Mesenchymal stem cell (in vitro differentiated cells and primary cell): ENCODE results near the gene DEDD.
A peak's percentile ranks its signal among the peaks of the same experiment; 100 is the strongest.

Experiments used
- DNase-seq: peaks from one replicate; pipeline ENCODE4 v3.0.0-alpha.2; 2013
- H2AFZ ChIP-seq: one replicate; pipeline ENCODE4 v1.6.1; 2013; ENCODE audit warnings: low read depth, mild to moderate bottlenecking, control low read depth, inconsistent platforms, low read length, moderate library complexity
- H2AK5ac ChIP-seq: 2 replicates; pipeline ENCODE4 v1.6.1; 2013; ENCODE audit warnings: low read length, moderate library complexity, mild to moderate bottlenecking, inconsistent platforms; ENCODE audit not compliant: severe bottlenecking
- H2BK120ac ChIP-seq: one replicate; pipeline ENCODE4 v1.6.1; 2013; ENCODE audit warnings: low read depth, mild to moderate bottlenecking, inconsistent platforms, low read length, moderate library complexity
- H2BK12ac ChIP-seq, 2 experiments: one replicate each; pipeline ENCODE4 v1.6.1; 2013; ENCODE audit warnings: inconsistent platforms in 2 of 2, low read length in 2 of 2, mild to moderate bottlenecking in 2 of 2, moderate library complexity in 2 of 2, control low read depth in 1 of 2
- H2BK15ac ChIP-seq: one replicate; pipeline ENCODE4 v1.6.1; 2013; ENCODE audit warnings: mild to moderate bottlenecking, low read depth, inconsistent platforms; ENCODE audit not compliant: poor library complexity, severe bottlenecking
- H2BK5ac ChIP-seq: 2 replicates; pipeline ENCODE4 v1.6.1; 2013; ENCODE audit warnings: low read depth, mild to moderate bottlenecking, low read length, control low read depth, inconsistent platforms; ENCODE audit not compliant: poor library complexity, severe bottlenecking
- H3K14ac ChIP-seq, 2 experiments: one replicate each; pipeline ENCODE4 v1.6.1; 2013; ENCODE audit warnings: inconsistent platforms in 2 of 2, low read length in 2 of 2, control low read depth in 1 of 2, mild to moderate bottlenecking in 1 of 2, moderate library complexity in 1 of 2
- H3K18ac ChIP-seq, 2 experiments: one replicate each; pipeline ENCODE4 v1.6.1; 2013; ENCODE audit warnings: inconsistent platforms in 2 of 2, low read length in 2 of 2, control low read depth in 1 of 2, low read depth in 1 of 2, mild to moderate bottlenecking in 1 of 2
- H3K23ac ChIP-seq, 2 experiments: one replicate each; pipeline ENCODE4 v1.6.1; 2013; ENCODE audit warnings: inconsistent platforms in 2 of 2, low read length in 2 of 2, mild to moderate bottlenecking in 2 of 2, moderate library complexity in 2 of 2, control low read depth in 1 of 2
- H3K27ac ChIP-seq: 2 replicates; pipeline ENCODE4 v1.5.1; 2013; ENCODE audit warnings: mild to moderate bottlenecking, moderate library complexity, low read length, control low read depth, inconsistent platforms; ENCODE audit not compliant: poor library complexity, severe bottlenecking
- H3K27me3 ChIP-seq, 2 experiments: 2 replicates each; pipeline versions ENCODE4 v1.6.1 to v1.7.0; 2013; ENCODE audit warnings: low read length in 2 of 2, mild to moderate bottlenecking in 2 of 2, moderate library complexity in 2 of 2, control low read depth in 1 of 2, inconsistent platforms in 1 of 2; ENCODE audit not compliant: control insufficient read depth in 1 of 2, insufficient read depth in 1 of 2
- H3K36me3 ChIP-seq, 2 experiments: 2 replicates each; pipeline versions ENCODE4 v1.6.1 to v1.7.0; 2013; ENCODE audit warnings: low read length in 2 of 2, control low read depth in 1 of 2, inconsistent platforms in 1 of 2, low read depth in 1 of 2, mild to moderate bottlenecking in 1 of 2; ENCODE audit not compliant: insufficient read depth in 2 of 2, control insufficient read depth in 1 of 2
- H3K4ac ChIP-seq, 2 experiments: one replicate each; pipeline ENCODE4 v1.6.1; 2013; ENCODE audit warnings: inconsistent platforms in 2 of 2, low read length in 2 of 2, mild to moderate bottlenecking in 2 of 2, moderate library complexity in 2 of 2, control low read depth in 1 of 2, low read depth in 1 of 2
- H3K4me1 ChIP-seq: 2 replicates; pipeline ENCODE4 v1.6.1; 2013; ENCODE audit warnings: low read depth, low read length, control low read depth; ENCODE audit not compliant: control insufficient read depth, insufficient read depth
- H3K4me2 ChIP-seq: 2 replicates; pipeline ENCODE4 v1.6.1; 2013; ENCODE audit warnings: low read length, mild to moderate bottlenecking, inconsistent platforms; ENCODE audit not compliant: poor library complexity, severe bottlenecking
- H3K4me3 ChIP-seq, 2 experiments: 2 replicates each; pipeline versions ENCODE4 v1.5.1 to v1.7.0; 2013; ENCODE audit warnings: low read length in 2 of 2, mild to moderate bottlenecking in 2 of 2, control low read depth in 1 of 2, low read depth in 1 of 2; ENCODE audit not compliant: insufficient read depth in 1 of 2
- H3K79me1 ChIP-seq: replicated peaks from 2 replicates; pipeline ENCODE4 v1.6.1; 2013; ENCODE audit warnings: mild to moderate bottlenecking, control low read depth, low read length, inconsistent platforms; ENCODE audit not compliant: poor library complexity, severe bottlenecking
- H3K9ac ChIP-seq: 2 replicates; pipeline ENCODE4 v1.7.0; 2013; ENCODE audit warnings: mild to moderate bottlenecking, low read length, moderate library complexity
- H3K9me3 ChIP-seq: 2 replicates; pipeline ENCODE4 v1.7.0; 2013; ENCODE audit warnings: mild to moderate bottlenecking, low read length; ENCODE audit not compliant: control insufficient read depth
- H4K8ac ChIP-seq: one replicate; pipeline ENCODE4 v1.6.1; 2013; ENCODE audit warnings: inconsistent platforms, mild to moderate bottlenecking, low read length, moderate library complexity
- H4K91ac ChIP-seq: one replicate; pipeline ENCODE4 v1.6.1; 2013; ENCODE audit warnings: mild to moderate bottlenecking, low read length, inconsistent platforms
- WGBS: methylation state at CpG from one replicate; pipeline ENCODE4 v1.1.7; 2013; ENCODE audit warnings: mixed read lengths; 5-methylcytosine and 5-hydroxymethylcytosine counted together

The DEDD gene

DNA sequence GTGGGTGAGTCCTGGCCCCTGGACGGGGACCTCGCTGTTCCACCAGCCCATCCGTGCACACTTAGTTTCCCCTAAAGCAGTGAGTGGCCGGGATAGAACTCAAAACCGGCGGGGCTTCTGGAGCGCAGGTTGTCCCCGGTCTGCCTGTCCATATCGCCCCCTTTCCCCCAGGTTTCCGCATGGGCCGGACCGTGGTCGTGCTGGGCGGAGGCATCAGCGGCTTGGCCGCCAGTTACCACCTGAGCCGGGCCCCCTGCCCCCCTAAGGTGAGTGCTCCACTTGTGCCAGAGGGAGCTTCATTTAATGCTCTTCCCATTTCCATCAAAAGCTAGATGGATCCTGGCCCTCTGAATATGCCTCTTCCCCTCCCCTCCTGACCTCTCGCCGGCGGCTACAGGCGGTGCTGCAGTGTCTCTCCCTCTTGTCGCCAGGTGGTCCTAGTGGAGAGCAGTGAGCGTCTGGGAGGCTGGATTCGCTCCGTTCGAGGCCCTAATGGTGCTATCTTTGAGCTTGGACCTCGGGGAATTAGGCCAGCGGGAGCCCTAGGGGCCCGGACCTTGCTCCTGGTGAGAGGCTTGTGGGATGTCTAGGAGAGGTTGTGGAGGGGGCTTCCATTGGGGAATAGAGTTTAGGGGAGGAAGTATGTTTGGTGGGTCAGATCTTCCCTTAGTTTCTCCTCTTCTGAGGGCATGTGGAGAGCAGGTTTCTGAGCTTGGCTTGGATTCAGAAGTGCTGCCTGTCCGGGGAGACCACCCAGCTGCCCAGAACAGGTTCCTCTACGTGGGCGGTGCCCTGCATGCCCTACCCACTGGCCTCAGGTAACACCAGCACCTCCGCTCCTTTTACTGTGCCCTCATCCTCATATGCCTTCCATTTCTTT is 34.4 kb upstream of the DEDD start:
- H3K4me3 ChIP-seq: peak overlapping the region; percentile 78 to 99
- no peak overlapping the region for H3K14ac ChIP-seq
- no peak overlapping the region for H3K23ac ChIP-seq
- no peak overlapping the region for H2BK5ac ChIP-seq
- H2BK12ac ChIP-seq: peak overlapping the region in 1 of 2 experiments; percentile 52
- H3K9ac ChIP-seq: peak overlapping the region; percentile 97
- peak overlapping the region; percentile 54 for H2BK15ac ChIP-seq
- H3K4me2 ChIP-seq: peak overlapping the region; percentile 57
- H2AFZ ChIP-seq: peak overlapping the region; percentile 68
- H3K27ac ChIP-seq: peak overlapping the region; percentile 56
- peaks cover 39% of the 10 kb centered on the region for H3K79me1 ChIP-seq
- H3K18ac ChIP-seq: peak overlapping the region; percentile 25 to 37
- no peaks in the 10 kb centered on the region for H3K9me3 ChIP-seq
- H4K91ac ChIP-seq: peak overlapping the region; percentile 3
- H3K27me3 ChIP-seq: no peaks in the 10 kb centered on the region
- no peak overlapping the region for H2BK120ac ChIP-seq
- peak overlapping the region; percentile 66 for H4K8ac ChIP-seq
- 13% methylated on average over 33 of the region's 33 CpGs for WGBS
- peaks cover 9% of the 10 kb centered on the region for H3K4me1 ChIP-seq
- no peak overlapping the region for H2AK5ac ChIP-seq
- DNase-seq: peak; percentile 35
- H3K4ac ChIP-seq: peak overlapping the region; percentile 15 to 64
- H3K36me3 ChIP-seq: peaks cover 59 to 64% of the 10 kb centered on the region in 2 experiments

DNA sequence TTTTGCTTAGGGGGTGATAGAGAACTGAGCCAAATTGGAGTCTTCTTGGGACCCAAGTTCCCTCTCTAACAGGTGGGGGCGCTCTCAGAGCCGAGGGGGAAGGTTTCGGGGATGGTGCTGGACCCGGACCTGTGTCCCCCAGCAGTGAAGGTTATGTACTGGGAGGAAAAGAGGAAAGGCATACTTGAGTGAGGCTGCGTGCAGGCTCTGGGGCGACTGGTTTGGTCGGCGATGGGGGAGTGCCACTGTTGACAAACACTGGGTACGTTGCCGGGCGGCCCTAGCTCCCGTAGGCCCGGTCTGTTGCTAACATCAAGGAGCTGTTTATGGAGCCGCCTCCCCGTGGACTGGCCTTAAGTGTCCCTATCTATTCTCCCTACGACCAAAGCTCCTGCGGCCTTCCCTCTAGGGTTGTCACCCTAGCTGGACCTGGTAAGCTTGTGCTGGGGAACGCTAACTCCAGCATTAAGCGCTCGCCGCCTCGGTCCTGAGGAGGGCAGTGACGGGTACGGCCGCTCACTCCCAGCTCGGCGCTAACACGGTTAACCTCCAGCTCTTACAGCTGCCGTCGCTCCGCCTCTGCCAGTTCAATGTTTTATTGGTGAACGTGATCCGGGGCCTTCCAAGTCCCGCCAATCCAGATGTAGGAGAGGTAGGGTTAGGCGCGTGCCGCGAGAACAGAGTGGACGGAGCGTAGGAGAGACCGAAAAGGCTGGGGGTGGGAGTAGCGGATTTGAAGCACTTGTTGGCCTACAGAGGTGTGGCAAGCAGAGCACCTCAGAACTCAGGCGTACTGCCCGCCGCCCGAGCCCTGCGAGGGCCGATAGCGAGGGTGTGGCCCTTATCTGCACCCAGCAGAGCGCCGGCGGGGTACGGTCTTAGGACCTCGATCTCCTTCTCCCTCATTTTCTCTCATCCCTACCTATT is 33.5 kb upstream of the DEDD start, which contains the start of gene PPOX:
Gene PPOX (plus strand): TSS at position 685 of the 927 bp plus-strand sequence. CDS start 422 bp downstream, outside the sequence.
- 2% methylated on average over 54 of the region's 54 CpGs for WGBS
- Histone ChIP-seq H2BK5ac (no peak within 1 kb of the TSS), H3K14ac (peak within 1 kb of the TSS in 1 of 2 experiments; percentile 38), H3K23ac (no peak within 1 kb of the TSS), H2BK120ac (no peak within 1 kb of the TSS), H2BK12ac (peak within 1 kb of the TSS in 1 of 2 experiments; percentile 52), H3K9me3 (no peaks in the 10 kb centered on the region), H3K4me2 (peak within 1 kb of the TSS; percentile 78), H2AFZ (peak within 1 kb of the TSS; percentile 75), H3K4me1 (peaks cover 14% of the 10 kb centered on the region), H3K4ac (peak within 1 kb of the TSS; percentile 15 to 64), H2BK15ac (peak within 1 kb of the TSS; percentile 54), H3K27ac (peak within 1 kb of the TSS; percentile 64), H3K9ac (peak within 1 kb of the TSS; percentile 97), H4K91ac (peak within 1 kb of the TSS; percentile 3), H3K4me3 (peak within 1 kb of the TSS; percentile 78 to 99), H2AK5ac (no peak within 1 kb of the TSS), H3K36me3 (peaks cover 59 to 63% of the 10 kb centered on the region in 2 experiments), H3K27me3 (no peaks in the 10 kb centered on the region), H3K79me1 (peaks cover 40% of the 10 kb centered on the region), H4K8ac (peak within 1 kb of the TSS; percentile 66), H3K18ac (peak within 1 kb of the TSS; percentile 37 to 54)
- DNase-seq: peak; percentile 99

DNA sequence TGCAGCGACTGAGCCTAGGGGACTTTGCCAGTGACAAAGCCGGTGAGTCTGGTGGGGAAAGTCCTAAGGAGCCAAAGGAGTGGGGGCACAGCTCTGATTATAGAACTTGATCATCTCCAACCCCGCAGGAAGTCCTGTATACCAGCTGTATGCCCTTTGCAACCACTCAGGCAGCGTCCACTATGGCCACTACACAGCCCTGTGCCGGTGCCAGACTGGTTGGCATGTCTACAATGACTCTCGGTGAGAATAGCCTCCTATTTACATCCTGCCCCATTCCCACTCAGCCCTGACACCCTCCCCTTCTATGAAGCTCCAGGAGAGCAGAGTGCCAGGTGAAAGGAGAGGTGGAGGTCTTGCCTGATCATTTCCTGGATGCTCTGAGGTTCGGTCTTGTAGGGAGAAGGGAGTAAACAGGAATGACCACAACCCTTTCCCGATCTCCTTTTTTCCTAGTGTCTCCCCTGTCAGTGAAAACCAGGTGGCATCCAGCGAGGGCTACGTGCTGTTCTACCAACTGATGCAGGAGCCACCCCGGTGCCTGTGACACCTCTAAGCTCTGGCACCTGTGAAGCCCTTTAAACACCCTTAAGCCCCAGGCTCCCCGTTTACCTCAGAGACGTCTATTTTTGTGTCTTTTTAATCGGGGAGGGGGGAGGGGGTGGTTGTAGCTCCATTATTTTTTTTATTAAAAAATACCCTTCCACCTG is 32.6 kb upstream of the DEDD start:
- Histone ChIP-seq H3K23ac (no peak overlapping the region), H3K4ac (no peak overlapping the region), H3K36me3 (peaks cover 56 to 59% of the 10 kb centered on the region in 2 experiments), H3K18ac (no peak overlapping the region), H2AFZ (no peak overlapping the region), H3K4me3 (peak overlapping the region in 1 of 2 experiments; percentile 99), H3K14ac (no peak overlapping the region), H3K4me1 (peaks cover 23% of the 10 kb centered on the region), H4K91ac (no peak overlapping the region), H2AK5ac (no peak overlapping the region), H4K8ac (no peak overlapping the region), H2BK12ac (no peak overlapping the region), H3K9ac (peak overlapping the region; percentile 97), H3K27ac (no peak overlapping the region), H2BK15ac (no peak overlapping the region), H3K4me2 (peak overlapping the region; percentile 78), H3K27me3 (no peaks in the 10 kb centered on the region), H2BK120ac (no peak overlapping the region), H2BK5ac (no peak overlapping the region), H3K9me3 (no peaks in the 10 kb centered on the region), H3K79me1 (peaks cover 45% of the 10 kb centered on the region)
- WGBS: 97% methylated on average over 9 of the region's 14 CpGs
- no peak for DNase-seq
